Endothelial cell of umbilical vein (primary cell): Measurements from ENCODE around the gene HEATR3. TPM values are rescaled to one million over a fixed set of nuclear protein-coding genes. Genes with fewer than 3 reads are reported as not detected.

Source experiments
- BruUV-seq: library from RNA; stranded (reverse); fragments of 400-500 nt; replicated peaks from 2 replicates; lab custom pipeline; 2021; lab: Mats Ljungman, UMichigan
- CTCF ChIA-PET: fragments of 300-600, 350-600 bp; sonication (Branson Sonifier 250); formaldehyde crosslinking; loops from one replicate; lab custom pipeline; 2021; ENCODE audit warnings: antibody characterized with exemption, inconsistent platforms; lab: Charles Lee
- POLR2A ChIA-PET: fragments of 300-600, 350-600 bp; sonication (Branson Sonifier 250); formaldehyde crosslinking; loops from one replicate; lab custom pipeline; 2021; ENCODE audit warnings: antibody characterized with exemption, inconsistent platforms; lab: Charles Lee
- DNase-seq: peaks from one replicate; pipeline ENCODE4 v3.0.0-alpha.2; 2011; ENCODE audit warnings: low read depth, low spot score
- FAIRE-seq: peaks from 2 replicates; lab custom pipeline; 2011; peaks lifted over from hg19 to GRCh38; lab: Jason Lieb, UNC
- H2AFZ ChIP-seq: 2 replicates; pipeline ENCODE4 v1.6.0; 2012; ENCODE audit warnings: low read depth, low read length, control low read depth, inconsistent platforms
- H3K27ac ChIP-seq: 2 replicates; pipeline ENCODE4 v1.5.1; 2011; ENCODE audit warnings: low read depth, mild to moderate bottlenecking, control low read depth, low read length, moderate library complexity; ENCODE audit not compliant: insufficient read depth
- H3K27me3 ChIP-seq, 2 experiments: 2 replicates each; pipeline versions ENCODE4 v1.6.0 to v1.6.1; 2011; ENCODE audit warnings: low read length in 2 of 2, mixed read lengths in 1 of 2; ENCODE audit not compliant: control insufficient read depth in 2 of 2, insufficient read depth in 2 of 2
- H3K36me3 ChIP-seq, 2 experiments: 2 replicates in 1 of 2; 3 replicates in 1 of 2; pipeline ENCODE4 v1.5.1; 2011; ENCODE audit warnings: low read length in 2 of 2, mild to moderate bottlenecking in 1 of 2, moderate library complexity in 1 of 2; ENCODE audit not compliant: control insufficient read depth in 2 of 2, insufficient read depth in 2 of 2; ENCODE audit errors: extremely low read depth in 1 of 2
- H3K4me1 ChIP-seq: 3 replicates; pipeline ENCODE4 v1.5.1; 2011; ENCODE audit warnings: mild to moderate bottlenecking, low read length; ENCODE audit not compliant: control insufficient read depth, insufficient read depth; ENCODE audit errors: extremely low read depth
- H3K4me2 ChIP-seq: 2 replicates; pipeline ENCODE4 v1.6.1; 2011; ENCODE audit warnings: low read length, control low read depth, mixed read lengths; ENCODE audit not compliant: insufficient read depth
- H3K4me3 ChIP-seq, 3 experiments: fragments of 200-600 bp in 1 of 3; sonication (generic), shearing (Covaris generic) in 1 of 3; replicated peaks in 1 of 3; 2 replicates each; pipeline ENCODE4 v1.5.1; 2011 to 2016; ENCODE audit warnings: control low read depth in 3 of 3, low read length in 3 of 3, mild to moderate bottlenecking in 2 of 3, inconsistent platforms in 1 of 3, low read depth in 1 of 3, moderate library complexity in 1 of 3; ENCODE audit not compliant: insufficient read depth in 1 of 3
- H3K79me2 ChIP-seq: 2 replicates; pipeline ENCODE4 v1.6.0; 2012; ENCODE audit warnings: low read length, inconsistent platforms; ENCODE audit not compliant: control insufficient read depth, insufficient read depth
- H3K9ac ChIP-seq: replicated peaks from 2 replicates; pipeline ENCODE3; 2011; ENCODE audit warnings: low read length, control low read depth; ENCODE audit not compliant: insufficient read depth; ENCODE audit errors: extremely low read depth
- H3K9me1 ChIP-seq: replicated peaks from 3 replicates; pipeline ENCODE4 v1.6.0; 2011; ENCODE audit warnings: mild to moderate bottlenecking, low read length; ENCODE audit not compliant: control insufficient read depth, insufficient read depth; ENCODE audit errors: extremely low read depth
- H3K9me3 ChIP-seq: replicated peaks from 2 replicates; pipeline ENCODE4 v1.5.1; 2012; ENCODE audit warnings: low read length, inconsistent platforms; ENCODE audit not compliant: control insufficient read depth, insufficient read depth
- H4K20me1 ChIP-seq: replicated peaks from 2 replicates; pipeline ENCODE3; 2011; ENCODE audit warnings: mild to moderate bottlenecking, low read length; ENCODE audit not compliant: control insufficient read depth, insufficient read depth; ENCODE audit errors: extremely low read depth
- CTCF ChIP-seq, 2 donors: IDR thresholded peaks; 1 replicate in 1 of 2; 2 replicates in 1 of 2; pipeline ENCODE4 v1.5.1; 2011; ENCODE audit warnings: low read length in 2 of 2, mild to moderate bottlenecking in 2 of 2, moderate library complexity in 2 of 2, control low read depth in 1 of 2, inconsistent platforms in 1 of 2, low read depth in 1 of 2; ENCODE audit not compliant: insufficient read depth in 1 of 2; ENCODE audit errors: extremely low read depth in 1 of 2
- FOS ChIP-seq: IDR thresholded peaks from 2 replicates; pipeline ENCODE4 v1.6.1; 2011; ENCODE audit warnings: mild to moderate bottlenecking, low read length, moderate library complexity, borderline replicate concordance; ENCODE audit not compliant: insufficient read depth
- GATA2 ChIP-seq: IDR thresholded peaks from 2 replicates; pipeline ENCODE4 v1.7.0; 2011; ENCODE audit warnings: low read depth, mild to moderate bottlenecking, moderate library complexity, mixed read lengths, low read length; ENCODE audit not compliant: insufficient read length, insufficient read depth
- JUN ChIP-seq: IDR thresholded peaks from 2 replicates; pipeline ENCODE4 v1.6.1; 2011; ENCODE audit warnings: borderline replicate concordance, low read depth; ENCODE audit not compliant: insufficient read length, insufficient read depth
- MAX ChIP-seq: IDR thresholded peaks from 2 replicates; pipeline ENCODE4 v1.6.1; 2011; ENCODE audit not compliant: insufficient read depth, insufficient read length
- MYC ChIP-seq: IDR thresholded peaks from one replicate; pipeline ENCODE4 v1.6.1; 2011; ENCODE audit warnings: mild to moderate bottlenecking, low read depth, low read length
- POLR2A ChIP-seq: IDR thresholded peaks from 2 replicates; pipeline ENCODE4 v1.6.1; 2012; ENCODE audit warnings: low read depth, mild to moderate bottlenecking, control low read depth, low read length
- POLR2AphosphoS5 ChIP-seq: IDR thresholded peaks from 2 replicates; pipeline ENCODE4 v1.6.1; 2012; ENCODE audit warnings: low read depth, mild to moderate bottlenecking, control low read depth, low read length, moderate library complexity; ENCODE audit not compliant: insufficient read depth
- dilution Hi-C: fragments of 300-500 bp; cut with MboI; formaldehyde crosslinking; loops from one replicate; pipeline ENCODE4 v1.15.0; 2019; ENCODE audit warnings: low sequenced_read_pairs; ENCODE audit not compliant: extremely low pct_ligation_motif_present
- intact Hi-C: fragments of 100-400 bp; cut with micrococcal nuclease; formaldehyde crosslinking; loops from one replicate; pipeline ENCODE4 v1.10.0; 2022
- polyA plus RNA-seq, 4 experiments: library from polyadenylated mRNA; depleted of rRNA in 3 of 4; stranded (reverse) in 3 of 4; unstranded in 1 of 4; fragments of >200 nt; gene quantifications; 2 replicates each; pipeline versions ENCODE4 v1.2.1 to v1.2.3, GENCODE V29; 2011 to 2012; ENCODE audit warnings: missing spikeins in 1 of 4
- total RNA-seq: library from RNA; stranded (reverse); gene quantifications from 2 replicates; pipeline ENCODE4 v1.2.3, GENCODE V29; 2021

Gene HEATR3
- total and polyA plus RNA-seq, 2 donors (not counting 3 experiments of a cell fraction or from before 2014, with no cell fraction given), result 6.7 to 23.1 TPM

GRCh38 chr16:50050802-50051201 lies 15.0 kb upstream of the HEATR3 start:
- H3K9ac ChIP-seq, result no peak overlapping the region
- H2AFZ ChIP-seq, result no peak overlapping the region
- H3K4me1 ChIP-seq, result no peaks in the 10 kb centered on the region
- ChIA-PET POLR2A (no interaction called here), CTCF (no interaction called here)
- H3K4me2 ChIP-seq, result no peak overlapping the region
- TF ChIP-seq MYC (no peak), FOS (no peak), POLR2A (no peak), CTCF (IDR thresholded peaks at IDR 0.05; ENCODE audit: extremely low read depth in 1 of 2, insufficient read depth in 1 of 2, low read depth in 1 of 2, low read length in 2 of 2) (no peak), MAX (no peak), JUN (no peak), POLR2AphosphoS5 (no peak), GATA2 (no peak)
- intact Hi-C loops, result no loop called here
- no peaks in the 10 kb centered on the region for H3K36me3 ChIP-seq
- H3K79me2 ChIP-seq, result no peaks in the 10 kb centered on the region
- no peak overlapping the region for H3K4me3 ChIP-seq
- FAIRE-seq (no peak), DNase-seq (no peak)
- H4K20me1 ChIP-seq, result no peaks in the 10 kb centered on the region
- H3K9me3 ChIP-seq, result no peaks in the 10 kb centered on the region
- peaks cover 0 to 2% of the 10 kb centered on the region in 2 experiments for H3K27me3 ChIP-seq
- BruUV-seq, result no TSS peak
- dilution Hi-C loops, result no loop called here
- no peak overlapping the region for H3K27ac ChIP-seq
- no peaks in the 10 kb centered on the region for H3K9me1 ChIP-seq
